Medulla oblongata (tissue), 1 donor: ENCODE data around the gene TMEM35B.
"Not testable (repeated sequence)": the region's sequence is repeated elsewhere in the genome, so short reads cannot be mapped to it uniquely, and the experiment has no call there.

Experiments used
- DNase-seq: peaks from one replicate; pipeline ENCODE4 v3.0.0-alpha.2; 2015; ENCODE audit errors: extremely low spot score

TMEM35B gene

DNA sequence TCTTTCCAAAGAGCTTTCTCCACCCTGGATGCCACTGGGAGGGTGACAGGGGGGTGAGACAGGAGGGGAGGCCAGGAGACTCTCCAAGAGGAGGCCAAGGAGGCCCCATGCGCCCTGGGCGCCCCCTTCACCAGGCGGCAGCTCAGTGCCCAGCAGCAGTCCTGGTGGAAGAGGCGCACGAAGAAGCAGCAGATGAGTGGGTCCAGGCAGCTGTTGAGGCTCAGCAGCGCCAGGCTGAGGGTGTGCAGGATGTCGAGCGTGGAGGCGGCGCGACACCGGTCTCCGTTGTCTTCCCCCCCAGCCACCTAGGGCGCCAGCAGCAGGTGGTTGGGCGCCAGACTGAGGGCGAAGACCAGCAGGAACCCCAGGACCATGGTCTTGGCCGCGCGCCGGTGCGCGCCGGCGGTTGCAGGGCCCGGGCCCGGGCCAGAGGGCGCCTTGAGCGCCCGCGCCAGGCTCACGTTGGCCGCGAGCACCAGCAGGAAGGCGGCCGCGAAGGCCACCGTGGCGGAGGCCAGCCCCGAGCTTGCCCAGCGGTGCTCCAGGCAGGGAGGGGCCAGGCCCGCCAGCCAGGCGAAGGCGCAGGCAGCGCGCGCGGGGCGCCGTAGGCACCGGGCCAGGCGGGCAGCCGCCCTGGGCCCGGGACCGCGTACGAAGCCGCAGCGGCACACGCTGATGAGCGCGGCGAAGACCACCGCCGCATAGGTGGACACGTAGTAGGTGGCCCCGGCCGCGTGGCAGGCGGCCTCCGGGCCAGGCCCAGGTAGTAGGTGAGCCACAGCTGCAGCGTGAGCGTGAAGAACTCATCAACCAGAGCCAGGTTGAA is 8.6 kb downstream of the TMEM35B start:
- no peak for DNase-seq

DNA sequence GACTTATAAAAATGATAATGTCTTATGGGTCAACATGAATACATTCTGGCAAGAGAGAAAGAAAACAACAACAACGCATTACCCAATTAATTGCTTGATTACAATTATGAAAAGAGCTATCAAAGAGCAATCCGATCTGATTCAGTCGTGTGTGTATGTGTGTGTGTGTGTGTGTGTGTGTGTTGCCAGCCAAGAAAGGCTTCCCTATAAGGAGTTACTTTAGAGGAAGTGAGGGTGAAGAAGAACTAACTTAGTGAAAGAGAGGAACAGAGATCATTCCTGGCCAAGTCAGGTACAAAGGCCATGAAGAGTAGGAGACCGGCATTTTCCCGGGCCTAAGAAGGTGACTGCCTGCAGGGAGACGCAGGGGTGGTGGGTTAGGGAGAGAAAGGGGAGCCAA is 9.4 kb downstream of the TMEM35B start:
- no peak for DNase-seq

DNA sequence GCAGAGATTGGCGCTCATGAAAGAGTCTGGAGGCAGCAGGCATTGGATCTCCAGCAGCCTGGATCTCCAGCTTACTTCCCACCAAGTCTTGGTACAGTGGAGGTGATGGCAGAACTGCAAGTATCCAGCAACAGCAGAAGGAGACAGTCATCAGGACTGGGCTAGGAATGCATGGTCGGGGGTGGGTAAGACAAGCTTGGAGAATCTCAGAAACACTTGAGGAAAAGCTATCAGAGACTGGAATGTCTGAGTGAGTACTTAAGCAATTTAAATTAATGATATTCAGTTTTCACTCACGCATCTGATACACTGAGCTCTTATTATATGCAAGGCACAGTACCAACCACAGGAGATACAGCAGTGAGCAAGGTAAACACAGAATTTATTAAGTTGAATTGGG is 9.8 kb downstream of the TMEM35B start:
- no peak for DNase-seq

DNA sequence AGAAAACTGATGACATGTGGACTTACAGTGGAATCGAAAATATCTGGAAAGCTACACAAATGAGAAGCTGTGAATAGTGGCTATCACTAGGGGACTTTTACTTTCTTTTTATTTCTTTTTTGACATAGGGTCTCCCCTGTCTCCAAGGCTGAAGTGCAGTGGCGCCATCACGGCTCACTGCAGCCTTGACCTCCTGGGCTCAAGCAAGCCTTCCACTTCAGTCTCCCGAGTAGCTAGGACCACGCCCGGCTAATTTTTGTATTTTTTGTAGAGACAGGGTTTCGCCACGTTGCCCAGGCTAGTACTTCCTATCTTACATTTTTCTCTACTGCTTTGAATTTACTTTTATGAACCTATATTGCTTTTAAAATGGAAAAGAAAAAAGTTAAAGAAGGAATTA is 10.5 kb downstream of the TMEM35B start:
- DNase-seq, result no peak

DNA sequence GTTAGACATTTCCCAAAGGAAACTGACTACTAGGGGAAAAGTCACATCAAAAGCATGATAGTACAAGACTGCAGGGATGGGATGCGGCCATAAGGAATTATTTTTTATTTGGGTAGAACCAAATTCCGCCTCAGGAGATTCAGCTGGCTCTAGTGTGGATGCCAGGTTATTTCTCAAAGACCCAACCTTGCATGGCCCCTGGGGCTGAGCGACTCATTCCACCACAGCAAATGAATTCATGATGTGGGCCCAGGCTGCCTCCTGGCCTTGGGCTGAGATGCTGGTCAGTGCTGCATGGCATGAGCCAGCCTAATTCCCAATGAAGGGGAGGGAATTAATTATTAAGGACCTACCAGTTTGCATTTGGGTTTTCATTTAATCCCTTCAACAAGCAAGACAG is 11.8 kb downstream of the TMEM35B start:
- no peak for DNase-seq

DNA sequence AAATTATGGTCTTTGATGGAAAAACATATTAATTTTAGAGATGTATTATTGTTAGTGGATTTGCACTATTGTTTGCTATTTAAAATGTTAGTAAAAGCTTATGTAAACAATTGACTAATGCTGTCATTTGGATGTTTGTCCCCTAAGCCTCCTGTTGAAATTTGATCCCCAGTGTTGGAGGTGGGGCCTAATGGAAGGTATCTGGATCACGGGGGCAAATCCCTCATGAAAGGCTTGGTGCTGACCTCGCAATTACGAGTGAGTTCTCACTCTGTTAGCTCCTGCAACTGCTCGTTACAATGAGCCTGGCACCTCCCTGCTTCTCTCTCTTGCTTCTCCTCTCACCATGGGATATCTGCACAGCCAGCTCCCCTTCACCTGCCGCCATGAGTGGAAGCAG is 14.3 kb downstream of the TMEM35B start:
- DNase-seq, result no peak

DNA sequence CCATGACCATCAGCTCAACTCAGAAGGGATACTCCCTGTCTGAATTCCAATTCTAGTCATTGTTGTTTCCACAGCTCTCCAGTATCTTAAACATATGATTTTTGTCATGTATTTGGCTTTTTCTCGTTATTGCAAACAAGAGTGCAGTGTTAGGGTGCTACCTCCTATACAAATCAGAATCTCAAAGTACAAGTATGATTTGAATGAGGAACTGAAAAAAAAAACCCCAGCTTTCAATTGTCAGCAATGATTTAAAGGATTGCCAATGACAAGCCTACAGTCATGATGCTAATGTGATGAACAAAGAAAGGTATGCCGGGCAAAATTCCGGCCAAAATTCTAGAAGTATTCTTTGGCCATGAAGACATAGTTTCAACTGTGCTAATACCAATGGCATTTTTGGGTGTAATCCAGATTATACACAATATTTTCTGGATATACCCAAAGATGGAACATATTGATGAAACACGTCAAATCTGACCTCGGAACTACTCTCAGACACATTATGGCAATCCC is 14.9 kb downstream of the TMEM35B start:
- no peak for DNase-seq

DNA sequence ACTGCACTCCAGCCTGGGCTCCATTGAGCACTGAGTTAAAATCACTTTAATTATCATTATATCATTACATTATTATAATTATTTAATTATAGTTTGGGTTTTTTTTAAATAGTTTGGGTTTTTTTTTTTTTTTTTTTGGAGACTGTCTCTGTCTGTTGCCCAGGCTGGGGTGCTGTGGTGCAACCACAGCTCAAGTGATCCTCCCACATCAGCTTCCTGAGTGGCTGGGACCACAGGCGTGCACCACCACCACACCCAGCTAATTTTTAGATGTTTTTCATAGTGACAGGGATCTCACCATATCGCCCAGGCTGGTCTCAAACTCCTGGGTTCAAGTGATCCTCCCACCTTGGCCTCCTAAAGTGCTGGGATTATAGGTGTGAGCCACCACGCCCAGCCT is 16.9 kb downstream of the TMEM35B start:
- not testable (repeated sequence) for DNase-seq

DNA sequence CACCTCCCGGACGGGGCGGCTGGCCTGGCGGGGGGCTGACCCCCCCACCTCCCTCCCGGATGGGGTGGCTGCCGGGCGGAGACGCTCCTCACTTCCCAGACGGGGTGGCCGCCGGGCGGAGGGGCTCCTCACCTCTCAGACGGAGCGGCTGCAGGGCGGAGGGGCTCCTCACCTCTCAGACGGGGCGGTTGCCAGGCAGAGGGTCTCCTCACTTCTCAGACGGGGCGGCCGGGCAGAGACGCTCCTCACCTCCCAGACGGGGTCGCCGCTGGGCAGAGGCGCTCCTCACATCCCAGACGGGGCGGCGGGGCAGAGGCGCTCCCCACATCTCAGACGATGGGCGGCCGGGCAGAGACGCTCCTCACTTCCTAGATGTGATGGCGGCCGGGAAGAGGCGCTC is 17.5 kb downstream of the TMEM35B start:
- not testable (repeated sequence) for DNase-seq

DNA sequence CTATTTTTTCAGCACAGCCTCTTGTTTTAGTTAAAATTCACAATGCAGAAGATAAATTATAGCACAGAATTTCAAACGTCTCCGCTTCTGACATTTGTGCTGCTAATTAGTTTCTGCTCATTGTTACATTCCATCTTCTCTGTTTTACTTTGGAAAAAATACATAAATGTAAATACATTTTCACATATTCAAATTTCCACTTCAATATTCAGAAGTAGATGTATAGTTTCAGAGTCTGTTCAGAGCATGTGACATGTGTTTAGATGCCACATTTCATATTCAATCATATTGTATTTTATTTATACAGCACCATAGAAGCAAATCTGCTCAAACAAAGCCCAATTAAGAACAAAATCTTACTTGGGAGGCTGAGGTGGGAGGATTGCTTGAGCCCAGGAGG is 19.6 kb downstream of the TMEM35B start:
- DNase-seq, result no peak

DNA sequence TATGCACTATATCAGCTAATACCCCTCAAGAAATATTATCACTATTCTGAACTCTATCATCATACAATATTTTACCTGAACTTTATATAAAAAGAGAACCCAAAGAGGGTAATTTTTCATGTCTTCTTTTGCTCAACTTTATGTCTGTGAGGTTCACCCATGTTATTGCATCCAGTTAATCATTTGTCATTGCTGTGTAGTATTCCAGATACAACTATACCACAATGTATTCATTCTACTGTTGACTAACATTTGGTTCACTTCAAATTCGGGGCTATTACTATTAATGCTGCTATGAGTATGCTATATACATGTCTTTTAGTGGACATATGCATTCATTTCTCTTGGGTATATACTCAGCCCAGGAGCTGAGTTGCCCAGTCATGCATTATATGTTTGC is 34.7 kb downstream of the TMEM35B start:
- DNase-seq, result no peak

DNA sequence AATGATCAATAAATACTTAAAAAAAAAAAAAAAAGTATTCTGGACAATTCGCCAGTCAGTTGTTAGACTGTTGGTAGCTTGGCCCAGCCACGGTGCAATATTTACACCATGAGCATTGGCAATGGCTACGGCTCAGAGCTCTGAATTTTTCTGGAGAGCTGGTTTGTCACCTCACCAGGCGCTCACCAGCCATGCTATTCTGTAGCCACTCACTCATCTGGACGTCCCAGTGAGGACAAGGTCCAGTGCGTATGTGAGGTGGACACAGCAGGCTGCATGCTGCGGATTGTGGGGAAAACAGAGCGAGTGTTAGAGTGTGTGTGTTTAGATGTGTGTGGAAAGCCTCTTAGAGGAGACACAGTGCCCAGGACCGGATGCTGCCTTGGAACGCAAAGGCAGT is 36.4 kb downstream of the TMEM35B start:
- not testable (repeated sequence) for DNase-seq

DNA sequence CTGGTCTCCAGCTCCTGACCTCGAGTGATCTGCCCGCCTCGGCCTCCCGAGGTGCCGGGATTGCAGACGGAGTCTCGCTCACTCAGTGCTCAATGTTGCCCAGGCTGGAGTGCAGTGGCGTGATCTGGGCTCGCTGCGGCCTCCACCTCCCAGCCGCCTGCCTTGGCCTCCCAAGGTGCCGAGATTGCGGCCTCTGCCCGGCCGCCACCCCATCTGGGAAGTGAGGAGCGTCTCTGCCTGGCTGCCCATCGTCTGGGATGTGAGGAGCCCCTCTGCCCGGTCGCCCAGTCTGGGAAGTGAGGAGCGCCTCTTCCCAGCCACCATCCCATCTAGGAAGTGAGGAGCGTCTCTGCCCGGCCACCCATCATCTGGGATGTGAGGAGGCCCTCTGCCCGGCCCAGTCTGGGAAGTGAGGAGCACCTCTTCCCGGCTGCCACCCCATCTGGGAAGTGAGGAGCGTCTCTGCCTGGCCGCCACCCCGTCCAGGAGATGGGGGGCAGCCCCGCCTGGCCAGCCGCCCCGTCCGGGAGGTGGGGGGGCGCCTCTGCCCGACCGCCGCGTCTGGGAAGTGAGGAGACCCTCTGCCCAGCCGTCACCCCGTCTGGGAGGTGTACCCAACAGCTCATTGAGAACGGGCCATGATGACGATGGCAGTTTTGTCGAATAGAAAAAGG is 37.4 kb downstream of the TMEM35B start:
- DNase-seq, result not testable (repeated sequence)

DNA sequence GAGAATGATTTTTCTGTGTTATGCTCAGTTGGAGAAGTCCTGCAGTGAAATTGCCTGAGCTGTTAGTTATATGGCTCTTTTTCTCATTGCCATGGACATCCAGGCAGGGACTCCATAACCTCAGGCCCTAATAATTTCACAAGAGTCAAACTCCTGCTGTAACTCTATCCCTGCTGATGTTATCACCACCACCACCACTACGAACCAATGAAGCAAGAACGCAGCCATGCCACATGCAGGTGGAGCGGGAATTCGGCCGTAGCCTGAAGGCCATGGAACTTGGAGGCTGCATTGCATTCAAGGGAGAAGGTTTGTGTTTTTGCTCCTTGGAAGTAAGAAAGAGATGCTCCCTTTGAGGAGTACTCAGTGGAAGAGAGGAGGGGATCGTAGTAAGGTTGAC is 38.9 kb downstream of the TMEM35B start:
- DNase-seq, result no peak

DNA sequence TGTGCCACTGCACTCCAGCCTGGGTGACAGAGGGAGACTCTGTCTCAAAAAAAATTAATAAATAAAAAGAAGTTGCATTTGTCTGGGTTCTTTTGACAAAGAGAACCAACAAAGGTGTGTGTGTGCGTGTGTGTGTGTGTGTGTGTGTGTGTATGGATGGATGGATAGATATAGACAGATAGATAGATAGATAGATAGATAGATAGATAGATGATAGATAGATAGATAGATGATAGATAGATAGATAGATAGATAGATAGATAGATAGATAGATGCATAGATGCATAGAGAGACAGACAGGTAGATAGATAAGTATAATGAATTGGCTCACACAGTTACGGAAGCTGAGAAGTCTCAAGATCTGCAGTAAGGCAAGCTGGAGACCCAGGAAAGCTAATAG is 43.3 kb downstream of the TMEM35B start:
- DNase-seq, result not testable (repeated sequence)
